Measurements from ENCODE around the gene QPRT. TPM values are rescaled to one million over a fixed set of nuclear protein-coding genes. Genes with fewer than 3 reads are reported as not detected.
"Not testable (repeated sequence)": the region's sequence is repeated elsewhere in the genome, so short reads cannot be mapped to it uniquely, and the experiment has no call there.

Gene QPRT
- total RNA-seq, 1 donor from 2014 or later = 85.9 TPM

- Histone ChIP-seq H3K9ac (ENCODE audit: low read length) (no peak overlapping the region), H3K36me3 (ENCODE audit: insufficient read depth, low read length) (no peaks in the 10 kb centered on the region), H3K27ac (ENCODE audit: low read depth, low read length) (no peak overlapping the region), H3K4me3 (ENCODE audit: insufficient read depth, low read depth, low read length) (no peak overlapping the region), H2AFZ (ENCODE audit: low read depth, low read length) (no peak overlapping the region), H4K20me1 (ENCODE audit: insufficient read depth, low read length) (no peaks in the 10 kb centered on the region), H3K4me1 (ENCODE audit: insufficient read depth, low read length) (no peaks in the 10 kb centered on the region), H3K4me2 (ENCODE audit: low read length) (no peak overlapping the region), H3K27me3 (ENCODE audit: insufficient read depth, low read length) (peaks cover 7% of the 10 kb centered on the region), H3K9me3 (ENCODE audit: insufficient read depth, low read depth, low read length) (no peaks in the 10 kb centered on the region), H3K79me2 (ENCODE audit: insufficient read depth, low read length) (no peaks in the 10 kb centered on the region)
- no peak for TF ChIP-seq EZH2 (IDR thresholded peaks at IDR 0.05; ENCODE audit: insufficient read depth, low read length)
- TF ChIP-seq, protein P1, sequence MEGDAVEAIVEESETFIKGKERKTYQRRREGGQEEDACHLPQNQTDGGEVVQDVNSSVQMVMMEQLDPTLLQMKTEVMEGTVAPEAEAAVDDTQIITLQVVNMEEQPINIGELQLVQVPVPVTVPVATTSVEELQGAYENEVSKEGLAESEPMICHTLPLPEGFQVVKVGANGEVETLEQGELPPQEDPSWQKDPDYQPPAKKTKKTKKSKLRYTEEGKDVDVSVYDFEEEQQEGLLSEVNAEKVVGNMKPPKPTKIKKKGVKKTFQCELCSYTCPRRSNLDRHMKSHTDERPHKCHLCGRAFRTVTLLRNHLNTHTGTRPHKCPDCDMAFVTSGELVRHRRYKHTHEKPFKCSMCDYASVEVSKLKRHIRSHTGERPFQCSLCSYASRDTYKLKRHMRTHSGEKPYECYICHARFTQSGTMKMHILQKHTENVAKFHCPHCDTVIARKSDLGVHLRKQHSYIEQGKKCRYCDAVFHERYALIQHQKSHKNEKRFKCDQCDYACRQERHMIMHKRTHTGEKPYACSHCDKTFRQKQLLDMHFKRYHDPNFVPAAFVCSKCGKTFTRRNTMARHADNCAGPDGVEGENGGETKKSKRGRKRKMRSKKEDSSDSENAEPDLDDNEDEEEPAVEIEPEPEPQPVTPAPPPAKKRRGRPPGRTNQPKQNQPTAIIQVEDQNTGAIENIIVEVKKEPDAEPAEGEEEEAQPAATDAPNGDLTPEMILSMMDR (IDR thresholded peaks at IDR 0.05; ENCODE audit: insufficient read depth, low read depth, low read length) = no peak
- Mint-ChIP-seq H3K36me3 (ENCODE audit: low read depth, unreplicated experiment) (no peaks in the 10 kb centered on the region), H3K4me3 (ENCODE audit: unreplicated experiment) (no peak overlapping the region), H3K27ac (ENCODE audit: unreplicated experiment) (no peak overlapping the region), H3K4me1 (ENCODE audit: low read depth, unreplicated experiment) (no peaks in the 10 kb centered on the region), H3K27me3 (ENCODE audit: low read depth, unreplicated experiment) (peaks cover 15% of the 10 kb centered on the region), H3K9me3 (ENCODE audit: unreplicated experiment) (peaks cover 3% of the 10 kb centered on the region)
- no peak for FAIRE-seq
- DNase-seq (ENCODE audit: low read depth) = no peak
These were observed 58.7 kb downstream of the QPRT start for GRCh38 chr16:29737713-29738112.

DNA sequence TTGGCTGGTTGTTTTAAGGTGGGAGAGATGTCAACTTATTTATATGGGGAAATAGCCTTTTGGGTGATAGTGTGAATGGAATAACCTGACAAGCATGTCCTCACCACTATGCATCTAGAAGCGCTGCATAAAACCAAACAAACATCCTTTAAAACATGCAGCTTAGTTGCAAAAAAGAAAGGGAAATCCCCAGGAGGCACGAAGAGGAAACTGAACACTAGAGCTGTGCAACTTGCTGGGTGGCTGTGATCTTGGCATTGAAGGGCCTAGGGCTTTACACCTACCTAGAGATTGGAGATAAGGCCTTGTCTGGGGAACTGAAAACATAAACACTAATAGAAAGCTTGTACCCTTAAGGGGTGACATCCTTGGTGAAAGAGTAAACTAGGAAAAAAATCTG is 59.5 kb downstream of the QPRT start:
- TF ChIP-seq EZH2 (IDR thresholded peaks at IDR 0.05; ENCODE audit: insufficient read depth, low read length) = no peak
- TF ChIP-seq, protein P1 (IDR thresholded peaks at IDR 0.05; ENCODE audit: insufficient read depth, low read depth, low read length) = no peak
- Histone ChIP-seq H3K4me1 (ENCODE audit: insufficient read depth, low read length) (no peaks in the 10 kb centered on the region), H3K27me3 (ENCODE audit: insufficient read depth, low read length) (peaks cover 7% of the 10 kb centered on the region), H3K27ac (ENCODE audit: low read depth, low read length) (no peak overlapping the region), H3K79me2 (ENCODE audit: insufficient read depth, low read length) (no peaks in the 10 kb centered on the region), H3K4me2 (ENCODE audit: low read length) (no peak overlapping the region), H3K9me3 (ENCODE audit: insufficient read depth, low read depth, low read length) (no peaks in the 10 kb centered on the region), H2AFZ (ENCODE audit: low read depth, low read length) (no peak overlapping the region), H3K36me3 (ENCODE audit: insufficient read depth, low read length) (no peaks in the 10 kb centered on the region), H3K4me3 (ENCODE audit: insufficient read depth, low read depth, low read length) (no peak overlapping the region), H4K20me1 (ENCODE audit: insufficient read depth, low read length) (no peaks in the 10 kb centered on the region), H3K9ac (ENCODE audit: low read length) (no peak overlapping the region)
- DNase-seq (ENCODE audit: low read depth) (no peak), FAIRE-seq (no peak)
- Mint-ChIP-seq H3K36me3 (ENCODE audit: low read depth, unreplicated experiment) (no peaks in the 10 kb centered on the region), H3K4me1 (ENCODE audit: low read depth, unreplicated experiment) (no peaks in the 10 kb centered on the region), H3K27me3 (ENCODE audit: low read depth, unreplicated experiment) (peaks cover 15% of the 10 kb centered on the region), H3K27ac (ENCODE audit: unreplicated experiment) (no peak overlapping the region), H3K4me3 (ENCODE audit: unreplicated experiment) (no peak overlapping the region), H3K9me3 (ENCODE audit: unreplicated experiment) (peaks cover 3% of the 10 kb centered on the region)

GRCh38 chr16:29739927-29740629 is 61.1 kb downstream of the QPRT start:
- not testable (repeated sequence) for H3K4me3 ChIP-seq (ENCODE audit: insufficient read depth, low read depth, low read length); H3K36me3 ChIP-seq (ENCODE audit: insufficient read depth, low read length); H3K4me1 ChIP-seq (ENCODE audit: insufficient read depth, low read length); DNase-seq (ENCODE audit: low read depth); H3K4me1 Mint-ChIP-seq (ENCODE audit: low read depth, unreplicated experiment); H3K27ac Mint-ChIP-seq (ENCODE audit: unreplicated experiment); H3K27ac ChIP-seq (ENCODE audit: low read depth, low read length); H3K9me3 Mint-ChIP-seq (ENCODE audit: unreplicated experiment); H3K4me3 Mint-ChIP-seq (ENCODE audit: unreplicated experiment); FAIRE-seq; H3K9ac ChIP-seq (ENCODE audit: low read length); H2AFZ ChIP-seq (ENCODE audit: low read depth, low read length); H3K36me3 Mint-ChIP-seq (ENCODE audit: low read depth, unreplicated experiment); H3K4me2 ChIP-seq (ENCODE audit: low read length); H3K9me3 ChIP-seq (ENCODE audit: insufficient read depth, low read depth, low read length); H3K27me3 ChIP-seq (ENCODE audit: insufficient read depth, low read length); H3K79me2 ChIP-seq (ENCODE audit: insufficient read depth, low read length); H4K20me1 ChIP-seq (ENCODE audit: insufficient read depth, low read length)
- H3K27me3 Mint-ChIP-seq (ENCODE audit: low read depth, unreplicated experiment) = peaks cover 17% of the 10 kb centered on the region

DNA sequence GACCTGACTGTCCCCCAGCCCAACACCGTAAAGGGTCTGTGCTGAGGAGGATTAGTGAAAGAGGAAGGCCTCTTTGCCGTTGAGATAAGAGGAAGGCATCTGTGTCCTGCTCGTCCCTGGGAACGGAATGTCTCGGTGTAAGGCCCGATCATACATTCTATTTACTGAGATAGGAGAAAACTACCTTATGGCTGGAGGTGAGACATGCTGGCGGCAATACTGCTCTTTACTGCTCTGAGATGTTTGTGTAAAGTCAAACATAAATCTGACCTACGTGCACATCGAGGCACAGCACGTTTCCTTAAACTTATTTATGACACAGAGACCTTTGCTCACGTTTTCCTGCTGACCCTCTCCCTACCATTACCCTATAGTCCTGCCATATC is 61.6 kb downstream of the QPRT start:
- H2AFZ ChIP-seq (ENCODE audit: low read depth, low read length); H3K4me2 ChIP-seq (ENCODE audit: low read length); H3K4me3 Mint-ChIP-seq (ENCODE audit: unreplicated experiment); H3K27me3 ChIP-seq (ENCODE audit: insufficient read depth, low read length); DNase-seq (ENCODE audit: low read depth); H3K4me1 ChIP-seq (ENCODE audit: insufficient read depth, low read length); H3K4me3 ChIP-seq (ENCODE audit: insufficient read depth, low read depth, low read length); H3K9me3 ChIP-seq (ENCODE audit: insufficient read depth, low read depth, low read length); FAIRE-seq; H3K9me3 Mint-ChIP-seq (ENCODE audit: unreplicated experiment); H3K4me1 Mint-ChIP-seq (ENCODE audit: low read depth, unreplicated experiment); H3K36me3 Mint-ChIP-seq (ENCODE audit: low read depth, unreplicated experiment); H4K20me1 ChIP-seq (ENCODE audit: insufficient read depth, low read length); H3K9ac ChIP-seq (ENCODE audit: low read length); H3K79me2 ChIP-seq (ENCODE audit: insufficient read depth, low read length); H3K36me3 ChIP-seq (ENCODE audit: insufficient read depth, low read length); H3K27ac ChIP-seq (ENCODE audit: low read depth, low read length); H3K27ac Mint-ChIP-seq (ENCODE audit: unreplicated experiment): not testable (repeated sequence)
- H3K27me3 Mint-ChIP-seq (ENCODE audit: low read depth, unreplicated experiment) = peaks cover 17% of the 10 kb centered on the region
